Stimulated activated CD8-positive, alpha-beta memory T cell treated with anti-CD3 and anti-CD28 coated beads, Interleukin-2, amount 100 ng/mL, for 48 hours (primary cell): Measurements from ENCODE around the gene DEGS1.

Experiments
- DNase-seq, 2 donors: peaks; one replicate each; pipeline ENCODE4 v3.0.0-alpha.2; 2020; ENCODE audit warnings: low read depth in 2 of 2

The DEGS1 gene

DNA sequence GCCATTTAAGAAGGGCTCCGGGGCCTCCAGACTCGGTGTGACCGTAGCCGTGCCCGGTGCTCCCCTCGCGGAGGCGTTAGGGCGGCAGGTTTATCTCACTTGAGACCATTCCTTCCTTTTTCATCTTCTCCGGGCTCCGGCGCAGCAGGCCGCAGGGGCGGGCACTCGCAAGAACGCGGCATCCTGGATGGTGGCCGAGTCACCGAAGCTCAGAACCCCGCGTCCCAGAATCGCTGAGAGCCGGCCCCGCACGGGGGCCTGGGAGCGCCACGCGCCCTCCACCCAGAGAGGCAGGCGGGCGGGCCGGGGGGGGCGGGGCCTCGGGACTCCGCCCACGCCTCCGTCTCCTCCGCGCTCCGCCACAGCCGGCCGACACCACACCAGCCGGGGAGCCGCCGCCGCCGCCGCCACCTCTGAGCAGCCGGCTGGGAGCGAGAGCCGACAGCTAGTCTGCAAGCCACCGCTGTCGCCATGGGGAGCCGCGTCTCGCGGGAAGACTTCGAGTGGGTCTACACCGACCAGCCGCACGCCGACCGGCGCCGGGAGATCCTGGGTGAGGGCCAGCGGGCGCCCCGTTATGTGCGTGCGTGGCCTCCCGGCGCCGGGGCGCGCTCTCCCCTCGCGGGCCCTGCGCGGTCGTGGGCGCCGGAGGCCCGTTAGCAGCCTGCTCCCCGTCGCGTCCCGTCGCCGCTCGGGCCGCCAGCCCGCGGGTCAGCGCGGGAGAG is at the start of gene DEGS1:
DEGS1 (plus strand) TSS at position 375 of the 725 bp plus-strand sequence; CDS start at position 472, 97 bp downstream.
- peak; percentile 69 to 77 for DNase-seq

DNA sequence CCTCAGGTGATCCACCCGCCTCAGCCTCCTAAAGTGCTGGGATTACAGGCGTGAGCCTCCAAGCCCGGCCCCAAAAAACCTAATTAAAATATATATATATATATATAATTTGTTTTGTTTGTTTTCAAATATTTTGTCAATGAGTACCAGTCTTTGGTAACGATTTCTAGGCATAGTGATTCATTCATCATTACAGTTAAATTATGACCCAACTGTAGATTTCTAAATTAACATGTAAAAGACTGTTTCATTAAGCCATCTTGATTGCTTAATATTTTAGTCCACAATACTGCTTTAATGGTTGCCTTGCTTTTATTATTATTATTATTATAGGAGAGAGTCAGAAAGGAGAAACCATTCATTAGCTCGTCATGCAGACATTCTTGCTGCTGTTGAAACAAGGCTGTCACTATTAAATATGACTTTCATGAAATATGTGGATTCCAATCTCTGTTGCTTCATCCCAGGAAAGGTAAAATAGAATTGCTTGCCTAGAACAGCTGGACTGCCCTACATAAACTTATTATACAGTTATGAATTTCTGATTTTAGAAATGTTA is 49.2 kb upstream of the DEGS1 start:
- no peak for DNase-seq

DNA sequence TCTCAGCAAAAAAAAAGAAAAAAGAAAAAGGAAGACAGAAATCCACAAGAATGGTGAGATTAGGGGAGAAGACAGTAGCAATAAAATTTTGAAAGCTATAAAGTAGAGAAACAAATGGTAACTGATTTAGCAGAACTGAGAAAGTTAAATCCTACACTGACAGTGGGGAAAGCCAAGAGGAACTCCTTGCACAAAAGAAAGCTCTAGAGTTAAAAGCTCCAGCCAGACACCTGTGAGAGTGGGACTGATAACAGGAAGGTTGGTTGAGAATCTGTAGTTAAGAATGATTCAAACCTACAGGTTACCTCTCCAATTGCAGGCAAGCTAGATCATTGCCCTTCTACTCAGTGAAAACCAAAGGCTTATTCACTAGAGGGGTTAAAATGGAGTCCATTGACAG is 45.5 kb upstream of the DEGS1 start:
- no peak for DNase-seq

DNA sequence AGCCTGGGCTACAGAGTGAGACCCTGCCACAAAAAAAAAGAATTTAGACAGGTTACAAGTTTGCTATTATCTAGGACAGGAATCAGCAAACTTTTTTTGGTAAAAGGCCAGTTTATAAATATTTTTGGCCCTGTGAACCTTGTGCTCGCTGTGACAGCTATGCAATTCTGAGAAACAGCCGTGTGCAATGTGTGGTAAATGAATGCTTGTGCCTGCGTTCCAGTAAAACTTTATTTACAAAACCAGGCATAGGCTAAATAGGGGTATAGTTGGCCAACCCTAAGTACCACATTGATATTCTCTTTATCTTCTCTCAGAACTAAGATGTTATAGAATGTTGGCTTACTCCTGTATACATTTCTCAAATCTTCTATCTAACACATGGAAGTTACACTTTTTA is 44.8 kb upstream of the DEGS1 start:
- no peak for DNase-seq

DNA sequence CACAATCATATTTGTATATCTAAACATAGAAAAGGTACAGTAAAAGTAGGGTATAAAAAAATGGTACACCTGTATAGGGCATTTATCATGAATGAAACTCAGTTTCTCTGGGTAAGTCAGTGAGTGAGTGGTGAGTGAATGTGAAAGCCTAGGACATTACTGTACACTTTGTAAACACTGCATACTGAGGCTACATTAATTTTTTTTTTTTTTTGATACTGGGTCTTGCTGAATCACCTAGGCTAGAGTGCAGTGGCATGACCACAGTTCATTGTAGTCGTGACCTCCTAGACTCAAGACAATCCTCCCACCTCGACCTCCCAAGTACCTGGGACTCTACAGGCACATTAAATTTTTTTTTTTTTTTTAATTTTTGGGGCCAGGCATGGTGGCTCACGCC is 41.3 kb upstream of the DEGS1 start:
- no peak for DNase-seq

DNA sequence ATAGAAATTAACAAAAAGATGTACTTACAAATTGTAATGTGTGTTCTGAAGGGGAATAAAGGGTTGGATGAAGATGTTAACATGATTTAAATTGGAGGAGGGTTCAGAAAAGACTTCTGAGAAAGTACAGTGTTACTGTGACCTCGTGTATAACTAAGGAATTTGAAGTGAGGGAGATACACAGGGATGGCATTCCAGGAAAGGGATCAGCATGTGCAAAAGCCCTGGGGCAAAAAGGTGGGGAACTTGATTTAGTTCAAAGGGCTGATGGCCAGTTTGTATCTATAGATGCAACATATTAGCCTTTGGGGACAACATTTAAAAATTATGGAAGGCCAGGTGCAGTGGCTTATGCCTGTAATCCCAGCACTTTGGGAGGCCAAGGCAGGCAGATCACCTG is 33.3 kb upstream of the DEGS1 start:
- no peak for DNase-seq

DNA sequence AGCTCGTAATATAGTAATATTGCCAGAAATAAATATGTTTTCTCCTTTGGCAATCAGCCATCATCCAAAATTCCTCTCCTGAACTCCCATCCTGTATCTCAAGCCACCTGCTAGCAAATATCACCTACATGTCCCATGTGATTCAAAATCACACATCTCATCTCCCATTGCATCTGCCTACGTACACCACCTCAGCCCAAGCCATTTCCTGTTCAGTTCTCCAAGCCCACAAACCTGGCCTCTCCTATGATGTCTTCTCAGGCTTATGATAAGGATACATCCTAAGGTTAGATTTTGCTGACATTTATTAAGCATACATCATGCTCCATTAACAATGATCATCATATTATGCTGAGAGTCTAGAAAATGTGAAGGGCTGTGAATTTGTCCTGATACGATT is 31.9 kb upstream of the DEGS1 start:
- DNase-seq: no peak

DNA sequence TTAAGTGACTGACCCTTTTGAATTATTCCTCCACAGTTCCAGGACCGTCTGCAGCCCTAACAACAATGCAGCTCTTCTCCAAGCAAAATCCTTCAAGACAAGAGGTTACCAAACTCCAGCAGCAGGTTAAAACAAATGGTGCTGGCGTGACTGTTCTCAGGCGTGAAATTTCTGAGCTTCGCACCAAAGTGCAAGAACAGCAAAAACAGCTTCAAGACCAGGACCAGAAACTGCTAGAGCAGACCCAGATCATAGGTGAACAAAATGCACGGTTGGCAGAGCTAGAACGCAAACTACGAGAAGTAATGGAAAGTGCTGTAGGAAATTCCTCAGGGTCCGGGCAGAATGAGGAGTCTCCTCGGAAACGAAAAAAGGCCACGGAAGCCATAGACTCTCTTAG is 25.7 kb upstream of the DEGS1 start:
- no peak for DNase-seq

DNA sequence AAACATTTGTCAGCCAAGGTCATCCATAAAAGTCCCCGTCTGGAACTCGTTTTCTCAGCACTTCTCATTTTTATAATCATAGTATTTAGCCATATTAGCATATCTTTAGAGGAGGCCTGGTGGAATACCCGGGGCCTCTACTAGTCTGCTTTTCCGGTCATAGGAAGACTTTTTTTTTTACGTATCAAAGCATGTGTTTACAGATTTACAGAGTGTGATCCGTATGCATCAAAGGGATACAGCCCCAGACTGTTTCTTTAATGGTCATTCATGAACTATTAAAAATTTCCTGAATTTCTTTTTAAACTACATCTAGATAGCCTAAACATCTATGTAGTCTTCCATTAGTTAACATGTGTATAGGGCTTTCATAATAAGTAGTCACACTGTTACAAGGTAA is 23.5 kb upstream of the DEGS1 start:
- no peak for DNase-seq

DNA sequence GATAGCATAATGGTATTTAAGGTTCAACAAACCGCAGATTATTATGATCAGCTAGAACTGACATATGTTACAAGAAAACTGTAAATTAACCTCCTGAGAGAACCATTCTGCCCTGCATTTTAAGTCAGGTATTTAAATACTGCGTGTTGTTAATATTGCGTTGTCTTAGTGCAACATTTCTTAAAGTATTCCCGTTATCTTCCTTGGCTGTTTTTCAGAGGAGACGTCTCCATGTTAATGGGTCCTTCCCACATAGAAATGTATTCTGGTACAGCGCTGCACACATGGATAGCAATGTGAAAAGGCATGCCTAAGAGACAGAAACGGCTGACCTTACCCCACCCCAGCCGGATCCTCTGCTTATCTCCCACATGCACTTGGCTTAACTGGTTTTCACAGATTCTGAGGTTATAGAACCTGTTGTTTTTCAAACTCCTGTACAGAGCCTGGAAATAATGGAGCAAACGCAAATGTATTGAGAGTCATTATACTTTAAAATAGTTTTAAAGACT is 22.8 kb upstream of the DEGS1 start:
- DNase-seq: no peak

DNA sequence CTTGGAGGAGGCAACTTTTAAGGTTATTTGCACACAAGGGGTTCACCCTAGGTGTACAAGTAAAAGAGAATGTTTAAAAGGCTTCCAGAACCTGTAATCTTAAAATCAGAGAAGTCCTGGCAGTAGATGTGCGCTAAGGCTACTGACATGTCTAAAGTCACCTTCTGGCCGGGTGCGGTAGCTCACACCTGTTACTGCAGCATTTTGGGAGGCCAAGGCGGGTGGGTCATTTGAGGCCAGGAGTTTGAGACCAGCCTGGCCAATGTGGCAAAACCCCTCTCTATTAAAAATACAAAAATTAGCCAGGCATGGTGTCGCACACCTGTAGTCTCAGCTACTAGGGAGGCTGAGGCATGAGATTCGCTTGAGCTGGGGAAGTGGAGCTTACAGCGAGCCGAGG is 20.3 kb upstream of the DEGS1 start:
- no peak for DNase-seq

DNA sequence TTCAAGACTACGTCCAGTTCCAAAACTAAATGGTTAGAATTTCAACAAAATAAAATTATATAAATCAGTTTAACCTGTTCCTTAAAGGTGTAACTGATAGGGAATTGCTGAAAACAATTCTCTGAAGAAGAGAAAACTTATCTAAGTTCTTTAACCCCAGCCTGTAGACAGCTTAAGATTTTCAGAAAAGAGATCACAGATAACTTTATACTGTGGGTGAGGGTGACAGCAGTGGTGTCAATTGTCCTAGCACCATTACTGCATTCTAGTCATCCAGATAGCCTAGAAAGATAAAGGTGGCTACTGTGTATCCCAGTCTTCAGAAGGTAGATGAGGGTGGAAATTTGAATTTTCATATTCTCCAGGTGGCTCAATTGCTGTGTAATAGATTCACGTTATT is 19.7 kb upstream of the DEGS1 start:
- DNase-seq: no peak

DNA sequence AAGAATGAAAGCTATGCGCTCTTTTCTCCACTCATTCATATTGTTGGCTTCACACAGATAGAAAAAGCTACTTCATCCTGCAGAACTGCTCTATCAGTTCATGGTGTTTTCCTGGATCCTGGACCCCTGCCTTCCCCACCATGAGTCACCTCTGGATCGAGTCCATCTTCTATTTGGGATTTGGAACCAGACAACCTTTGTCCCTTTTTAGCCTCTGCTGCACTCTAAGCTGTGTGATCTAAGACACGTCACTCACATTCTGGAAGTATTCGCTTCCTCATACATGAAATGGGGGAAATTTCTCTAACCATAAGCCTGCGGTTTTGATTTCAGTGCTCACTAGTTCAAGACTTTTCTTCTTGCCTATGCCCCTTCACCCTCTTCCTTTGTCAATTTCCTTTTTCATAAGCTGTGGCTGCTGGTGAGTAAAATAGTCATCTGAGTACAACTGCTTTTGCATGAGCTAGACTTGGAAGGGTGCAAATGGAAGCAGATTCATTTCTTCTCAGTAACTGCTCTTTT is 14.1 kb upstream of the DEGS1 start:
- DNase-seq: no peak

DNA sequence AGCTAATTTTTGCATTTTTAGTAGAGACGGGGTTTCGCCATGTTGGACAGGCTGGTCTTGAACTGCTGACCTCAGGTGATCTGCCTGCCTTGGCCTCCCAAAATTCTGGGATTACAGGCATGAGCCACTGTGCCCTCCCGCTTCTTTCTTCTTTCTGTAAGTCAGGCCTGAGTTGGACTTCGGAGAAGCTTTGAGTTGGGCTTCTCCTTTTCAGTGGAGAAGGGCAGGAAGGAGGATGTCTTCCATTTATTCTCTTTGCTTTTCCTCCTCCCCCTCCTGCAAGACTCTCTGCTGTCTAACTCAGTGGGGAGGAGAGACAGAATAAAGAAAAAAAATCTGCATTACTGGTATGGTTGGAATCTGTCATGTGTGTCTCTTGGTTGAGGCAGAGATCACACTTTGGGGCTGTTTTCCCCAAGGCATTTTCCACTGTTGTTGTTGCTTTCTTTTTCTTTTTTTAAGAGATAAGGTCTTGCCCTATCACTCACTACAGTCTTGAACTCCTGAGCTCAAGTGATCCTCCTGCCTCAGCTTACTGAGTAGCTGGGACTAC is 13.2 kb upstream of the DEGS1 start:
- no peak for DNase-seq

DNA sequence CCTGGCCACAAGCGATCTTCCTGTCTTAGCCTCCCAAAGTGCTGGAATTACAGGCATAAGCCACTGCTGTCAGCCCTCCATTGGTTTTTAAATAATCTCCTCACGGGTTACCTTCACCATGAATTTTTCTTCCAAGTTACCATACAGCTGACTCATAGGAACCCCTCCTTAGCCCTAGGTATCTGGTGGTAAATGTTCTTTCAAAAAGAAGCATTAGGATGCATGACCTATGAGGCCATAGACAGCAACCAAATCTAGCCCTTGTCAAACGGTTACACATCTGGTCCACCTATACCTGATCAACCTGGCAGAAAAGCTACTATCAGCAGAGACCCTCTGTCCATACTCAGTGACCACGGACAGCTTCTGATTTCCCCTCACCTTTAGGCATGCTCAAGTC is 12.7 kb upstream of the DEGS1 start:
- no peak for DNase-seq

DNA sequence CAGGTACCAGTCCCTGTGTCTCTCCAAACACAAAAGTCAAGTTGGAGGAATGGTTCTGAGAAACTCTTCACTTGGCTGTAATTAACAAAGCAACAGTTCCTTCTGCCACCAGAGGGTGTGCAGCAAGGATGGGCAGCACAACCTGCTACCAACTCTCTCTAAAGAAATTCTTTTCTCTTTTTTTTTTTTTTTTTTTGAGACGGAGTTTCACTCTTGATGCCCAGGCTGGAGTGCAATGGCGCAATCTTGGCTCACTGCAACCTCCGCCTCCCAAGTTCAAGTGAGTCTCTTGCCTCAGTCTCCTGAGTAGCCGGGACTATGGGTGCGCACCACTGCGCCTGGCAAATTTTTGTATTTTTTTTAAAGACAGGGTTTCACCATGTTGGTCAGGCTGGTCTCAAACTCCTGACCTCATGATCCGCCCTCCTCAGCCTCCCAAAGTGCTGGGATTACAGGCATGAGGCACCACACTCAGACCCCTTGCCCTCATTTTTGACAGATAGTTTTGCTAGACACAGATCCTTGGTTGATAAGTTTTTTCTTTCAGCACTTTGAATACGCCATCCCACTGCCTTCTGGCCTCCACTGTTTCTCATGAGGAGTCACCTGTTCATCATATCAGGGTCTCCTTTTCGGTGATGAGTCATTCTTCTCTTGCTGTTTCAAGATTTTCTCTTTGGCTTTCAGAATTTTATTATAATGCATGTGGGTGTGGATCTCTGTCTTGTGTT is 12.1 kb upstream of the DEGS1 start:
- DNase-seq: no peak

DNA sequence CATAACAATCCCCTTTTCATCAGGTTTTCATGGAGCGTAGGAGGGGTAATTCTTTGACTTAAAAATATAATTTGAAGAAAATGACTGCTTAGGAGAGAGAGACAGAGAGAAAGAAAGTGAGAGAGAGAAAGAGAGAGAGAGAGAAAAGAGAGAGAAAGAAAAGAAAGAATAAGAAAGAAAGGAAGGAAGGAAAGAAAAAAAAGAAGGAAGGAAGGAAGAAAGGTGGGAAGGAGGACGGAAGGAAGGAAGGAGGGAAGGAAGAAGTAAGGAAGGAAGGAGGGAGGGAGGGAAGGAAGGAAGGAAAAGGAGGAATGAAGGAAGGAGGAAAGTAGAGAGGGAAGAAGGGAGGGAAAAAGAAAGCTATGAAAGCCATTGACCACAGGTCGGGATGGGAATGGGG is 10.8 kb upstream of the DEGS1 start:
- DNase-seq: no peak

DNA sequence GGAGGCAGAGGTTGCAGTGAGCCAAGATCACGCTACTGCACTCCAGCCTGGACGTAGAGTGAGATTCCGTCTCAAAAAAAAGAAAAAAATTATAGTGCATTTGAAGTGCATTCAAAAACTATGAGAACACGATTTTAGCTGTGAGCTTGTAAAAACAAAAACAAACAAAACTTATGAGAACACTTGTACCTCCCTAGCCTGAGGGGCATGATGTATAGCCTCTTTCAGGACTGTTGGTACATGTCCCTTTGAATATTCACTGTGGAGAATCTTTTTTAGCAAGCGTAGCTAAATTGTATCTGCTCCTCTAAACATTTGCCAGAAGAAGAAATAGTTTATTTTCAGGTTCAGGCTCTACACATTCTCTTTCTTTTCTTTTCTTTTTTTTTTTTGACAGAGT is 9.5 kb upstream of the DEGS1 start:
- no peak for DNase-seq

DNA sequence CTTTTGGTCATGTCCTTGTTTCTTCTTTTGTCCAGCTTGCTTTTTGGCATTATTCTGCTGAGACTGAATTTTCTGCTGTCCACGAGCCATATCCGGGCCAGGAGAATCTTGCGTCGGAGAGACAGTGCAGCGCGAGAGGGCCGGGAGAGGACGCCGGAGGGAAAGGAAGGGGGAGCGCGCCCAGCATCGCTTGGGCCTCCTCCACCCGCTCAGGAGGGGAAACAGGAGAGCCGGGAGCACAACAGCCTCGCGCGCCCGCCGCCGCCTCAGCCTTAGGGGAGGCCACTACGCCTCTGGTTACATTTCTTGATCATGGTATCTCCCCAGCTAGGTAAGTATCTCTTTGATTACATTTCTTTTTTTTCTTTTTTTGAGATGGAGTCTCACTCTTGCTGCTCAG is 7.4 kb upstream of the DEGS1 start:
- no peak for DNase-seq

DNA sequence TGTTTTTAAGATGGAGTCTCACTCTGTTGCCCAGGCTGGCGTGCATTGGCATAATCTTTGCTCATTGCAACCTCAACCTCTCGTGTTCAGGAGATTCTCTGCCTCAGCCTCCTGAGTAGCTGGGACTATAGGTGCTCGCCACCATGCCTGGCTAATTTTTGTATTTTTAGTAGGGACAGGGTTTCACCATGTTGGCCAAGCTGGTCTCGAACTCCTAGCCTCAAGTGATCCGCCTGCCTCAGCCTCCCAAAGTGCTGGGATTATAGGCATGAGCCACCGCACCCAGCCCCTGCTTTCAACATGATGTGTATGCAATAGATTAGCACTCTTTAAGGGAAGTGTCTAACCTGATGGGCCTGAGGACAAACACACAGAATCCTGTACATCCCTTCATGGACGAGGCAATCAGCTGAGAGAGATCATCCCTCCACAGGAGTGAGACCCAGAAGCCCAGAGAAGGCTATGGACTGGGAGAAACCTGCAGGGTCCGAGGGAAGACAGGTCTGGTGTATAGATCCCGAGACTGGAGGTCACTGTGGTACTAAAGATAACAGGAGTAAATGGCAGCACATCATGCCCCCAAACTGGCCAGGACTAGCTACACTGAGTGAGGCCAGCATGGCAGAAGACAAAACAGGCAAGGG is 5.6 kb upstream of the DEGS1 start:
- DNase-seq: no peak

DNA sequence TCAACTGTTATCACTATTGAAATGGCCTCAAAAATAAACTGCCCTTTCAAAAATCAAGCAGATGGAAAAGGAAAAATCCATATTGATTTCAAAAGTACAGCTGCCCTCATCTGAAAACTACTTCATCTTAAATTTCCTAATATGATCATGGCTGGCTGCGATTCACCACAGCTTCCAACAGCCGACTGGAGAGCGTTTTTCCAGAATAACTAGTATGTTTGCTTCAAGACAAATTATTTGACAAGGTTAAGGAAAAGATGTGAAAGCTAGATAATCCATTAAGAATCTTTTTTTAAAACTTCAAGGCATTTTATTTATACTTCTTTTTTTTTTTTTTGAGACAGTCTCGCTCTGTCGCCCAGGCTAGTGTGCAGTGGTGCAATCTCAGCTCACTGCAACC is 4.1 kb upstream of the DEGS1 start:
- no peak for DNase-seq
